ENCODE results near the gene IFNA2.
A peak's percentile ranks its signal among the peaks of the same experiment; 100 is the strongest.
"Not testable (repeated sequence)": the region's sequence is repeated elsewhere in the genome, so short reads cannot be mapped to it uniquely, and the experiment has no call there.

IFNA2 gene

GRCh38 chr9:21385131-21385670, at the start of gene IFNA2:
IFNA2 (minus strand) TSS chr9:21385398; CDS start chr9:21385329, 69 bp downstream.
- DNase-seq = no peak

- not testable (repeated sequence) for DNase-seq
Observed at GRCh38 chr9:21435015-21435383, 49.8 kb upstream of the IFNA2 start.

DNA sequence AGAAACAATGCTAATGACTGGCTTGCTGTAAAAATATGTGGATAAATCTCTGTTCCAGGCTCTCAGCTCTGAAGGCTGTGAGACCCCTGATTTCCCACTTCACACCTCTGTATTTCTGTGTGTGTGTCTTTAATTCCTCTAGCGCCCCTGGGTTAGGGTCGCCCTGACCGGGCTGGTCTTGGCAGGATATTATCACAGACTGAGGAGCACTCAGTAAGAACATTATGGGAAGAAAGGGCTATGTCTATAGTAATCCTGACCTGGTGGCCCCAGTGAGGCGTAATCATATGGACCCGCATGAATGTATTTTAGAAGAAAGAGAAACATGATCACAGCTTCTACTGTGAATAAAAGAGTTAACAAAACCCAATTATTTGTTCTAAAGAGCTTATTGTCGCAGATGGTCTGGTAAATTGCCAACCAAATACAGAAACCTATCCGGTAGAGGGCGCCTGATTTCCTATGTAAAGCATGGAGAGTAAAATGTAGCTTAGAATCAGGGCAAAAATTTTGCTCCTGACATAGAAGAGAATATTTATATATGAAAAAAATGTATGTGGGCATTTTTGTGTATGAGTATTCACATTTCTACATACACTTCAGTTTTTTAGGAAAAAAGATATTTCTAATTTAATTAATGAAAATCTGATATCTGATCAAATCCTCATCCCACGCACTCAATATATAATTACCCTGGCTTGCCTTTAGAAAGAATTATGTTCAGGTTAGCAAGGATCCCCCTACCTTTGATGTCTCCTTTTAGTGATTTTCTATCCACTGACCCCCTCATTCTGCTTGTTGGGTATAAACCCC, 49.2 kb upstream of the IFNA2 start:
- DNase-seq = peak; percentile 11

DNA sequence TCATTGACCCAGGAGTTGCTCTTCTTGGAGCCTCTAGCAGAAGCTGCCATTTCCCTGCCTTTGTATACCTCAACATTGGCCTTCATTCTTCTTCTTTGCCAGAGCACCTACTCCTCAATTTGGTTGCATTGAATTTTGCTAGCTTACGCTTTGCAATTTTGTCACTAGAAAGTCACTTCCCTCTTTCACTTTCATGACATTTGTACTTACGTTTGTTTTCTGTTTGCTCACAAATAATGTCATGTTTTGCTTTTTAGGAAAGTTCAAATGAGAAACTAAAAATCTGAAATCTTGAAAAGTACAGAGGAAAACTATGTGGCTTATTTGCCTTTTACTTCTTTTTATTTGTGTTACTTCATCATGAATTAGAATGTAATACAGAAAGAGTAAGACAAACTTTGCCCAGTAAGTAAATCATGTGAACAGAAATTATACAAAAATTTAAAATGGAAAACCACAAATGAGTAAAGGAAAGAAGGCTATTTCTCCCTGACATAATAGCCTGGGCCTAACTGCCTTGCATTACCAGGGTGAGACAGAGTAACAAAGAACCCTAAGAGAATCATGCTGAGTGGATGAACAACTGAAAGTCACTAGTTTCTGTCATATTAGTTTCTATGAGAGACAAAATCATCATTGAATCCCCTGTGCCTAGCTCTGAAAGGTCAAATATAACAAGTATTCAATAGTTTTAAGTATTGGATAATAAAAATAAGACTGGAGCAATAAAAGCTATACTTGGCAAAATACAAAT, 47.7 kb upstream of the IFNA2 start:
- DNase-seq = no peak

GRCh38 chr9:21429191-21429590, 44.0 kb upstream of the IFNA2 start:
- no peak for DNase-seq

DNA sequence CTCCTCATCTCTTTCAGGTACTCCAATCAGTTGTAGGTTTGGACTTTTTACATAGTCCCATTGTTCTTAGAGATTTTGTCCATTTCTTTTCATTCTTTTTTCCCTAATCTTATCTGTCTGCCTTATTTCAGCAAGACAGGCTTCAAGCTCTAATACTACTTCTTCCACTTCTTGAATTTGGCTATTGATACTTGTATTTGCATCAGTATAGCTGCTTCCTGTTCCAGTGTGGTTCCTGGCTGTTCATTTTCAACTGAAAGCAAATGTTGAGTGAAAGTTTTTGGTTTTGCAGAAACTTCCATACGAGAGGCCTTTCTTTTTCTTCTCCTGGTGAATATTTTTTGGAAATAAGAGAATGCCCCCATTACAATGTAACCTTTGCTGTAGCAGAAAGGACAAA, 43.0 kb upstream of the IFNA2 start:
- DNase-seq = no peak

DNA sequence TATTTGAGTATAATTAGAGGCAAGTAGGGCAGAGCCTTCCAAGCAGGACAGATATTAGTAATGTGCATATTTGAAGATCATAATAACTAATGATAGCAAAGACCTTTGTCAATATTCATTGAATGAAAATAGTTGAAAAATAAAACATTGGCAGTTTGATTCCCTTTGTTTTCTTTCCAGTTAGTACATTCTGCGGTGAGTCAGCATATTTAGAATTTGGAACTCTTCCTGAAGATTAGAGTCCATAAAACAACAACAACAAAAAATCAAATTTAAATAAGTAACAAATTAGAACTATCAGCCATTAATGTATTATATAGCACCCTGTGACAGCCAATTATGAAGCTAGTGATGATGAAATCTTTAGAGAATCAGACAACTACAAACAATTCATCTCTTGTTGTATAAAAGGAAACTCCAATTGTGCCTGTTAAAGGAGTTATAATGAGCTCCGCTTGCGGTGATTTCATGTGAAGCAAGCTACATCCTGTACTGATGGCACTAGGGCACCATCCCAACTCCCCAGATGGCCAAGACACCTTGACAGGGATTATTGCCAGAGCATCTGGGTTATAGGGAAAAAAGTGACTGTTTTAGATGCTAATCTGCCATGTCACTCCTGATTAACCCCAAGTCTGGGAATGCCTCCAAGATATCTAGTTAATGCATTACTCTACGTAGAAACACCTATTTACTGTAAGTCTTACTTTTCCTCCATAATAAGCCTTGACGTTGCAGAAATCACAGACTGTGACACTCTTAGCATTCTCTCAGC, 30.5 kb upstream of the IFNA2 start:
- DNase-seq = no peak

- DNase-seq = no peak
Observed at GRCh38 chr9:21414220-21414940, 29.2 kb upstream of the IFNA2 start.

DNA sequence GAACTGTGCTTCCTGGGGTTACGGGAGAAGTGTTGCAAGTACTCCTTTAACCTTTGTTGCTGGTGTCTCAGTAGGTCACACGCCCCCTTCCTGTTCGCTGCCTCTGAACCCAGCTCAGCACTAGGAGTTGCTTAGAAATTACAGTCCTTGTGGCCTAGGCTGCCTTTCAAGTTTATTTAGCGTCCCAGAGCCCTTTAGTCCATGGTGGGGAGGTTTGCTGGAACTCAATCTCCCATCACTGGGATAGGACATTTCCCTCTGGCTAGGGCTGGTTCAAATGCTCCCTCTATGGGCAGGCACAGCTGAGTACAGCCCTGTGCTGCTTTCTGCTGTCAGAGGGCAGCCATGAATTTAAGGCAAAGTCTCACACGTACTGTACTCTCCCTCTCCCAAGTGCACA, 28.4 kb upstream of the IFNA2 start:
- no peak for DNase-seq

DNA sequence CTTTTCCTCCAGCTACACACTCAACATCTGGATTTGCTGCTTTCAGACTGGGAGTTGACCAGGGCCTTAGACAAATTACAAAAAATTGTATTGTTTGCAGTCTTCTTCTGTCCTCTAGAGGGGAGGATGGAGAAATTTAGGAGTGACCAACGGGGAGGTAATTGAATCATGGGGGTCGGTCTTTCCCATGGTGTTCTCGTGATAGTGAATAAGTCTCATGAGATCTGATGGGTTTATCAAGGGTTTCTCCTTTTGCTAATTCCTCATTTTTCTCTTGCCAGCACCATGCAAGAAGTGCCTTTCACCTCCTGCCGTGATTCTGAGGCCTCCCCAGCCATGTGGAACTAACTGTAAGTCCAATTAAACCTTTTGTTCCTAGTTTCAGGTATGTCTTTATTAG, 28.0 kb upstream of the IFNA2 start:
- DNase-seq = no peak

- no peak for DNase-seq
Observed at GRCh38 chr9:21412107-21412506, 26.9 kb upstream of the IFNA2 start.

DNA sequence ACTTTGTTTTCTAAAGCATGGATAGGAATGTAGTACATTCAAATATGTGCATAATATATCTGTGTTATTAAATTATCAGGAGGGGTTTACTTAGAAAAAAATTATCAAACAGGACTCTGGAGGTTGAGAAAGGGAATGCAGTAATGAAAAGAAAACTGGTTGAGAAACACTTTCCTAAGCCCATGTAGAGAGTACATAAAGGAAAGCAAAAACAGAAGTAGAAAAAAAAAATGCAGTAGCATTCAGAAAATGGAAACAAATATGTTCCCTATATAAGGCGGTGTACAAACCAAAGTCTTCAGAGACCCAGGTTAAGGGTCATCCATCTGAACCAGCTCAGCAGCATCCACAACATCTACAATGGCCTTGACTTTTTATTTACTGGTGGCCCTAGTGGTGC, 23.6 kb upstream of the IFNA2 start, which contains the start of gene IFNA8:
IFNA8 (plus strand) TSS at position 301 of the 400 bp plus-strand sequence; CDS start at position 361, 60 bp downstream.
- DNase-seq = no peak

DNA sequence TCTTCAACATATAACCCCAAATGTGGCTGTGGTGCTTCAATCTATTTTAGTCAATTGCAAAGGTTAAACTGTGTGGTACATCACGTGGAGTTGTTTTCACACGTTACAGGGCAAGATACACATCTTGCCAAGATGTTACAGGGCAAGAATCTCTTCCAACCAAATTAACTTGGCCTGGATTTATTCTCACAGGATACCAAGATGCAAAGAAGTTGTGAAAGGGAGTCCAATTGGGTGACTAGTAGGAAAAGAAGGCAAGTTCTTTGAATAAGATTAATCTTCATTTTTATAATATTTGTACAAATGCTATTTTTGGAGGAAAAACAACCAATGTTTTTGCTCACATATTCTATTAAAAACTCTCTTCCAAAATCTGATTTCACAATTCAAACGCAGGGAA, 18.9 kb upstream of the IFNA2 start:
- DNase-seq = no peak

GRCh38 chr9:21402386-21403251, 17.4 kb upstream of the IFNA2 start:
- no peak for DNase-seq

DNA sequence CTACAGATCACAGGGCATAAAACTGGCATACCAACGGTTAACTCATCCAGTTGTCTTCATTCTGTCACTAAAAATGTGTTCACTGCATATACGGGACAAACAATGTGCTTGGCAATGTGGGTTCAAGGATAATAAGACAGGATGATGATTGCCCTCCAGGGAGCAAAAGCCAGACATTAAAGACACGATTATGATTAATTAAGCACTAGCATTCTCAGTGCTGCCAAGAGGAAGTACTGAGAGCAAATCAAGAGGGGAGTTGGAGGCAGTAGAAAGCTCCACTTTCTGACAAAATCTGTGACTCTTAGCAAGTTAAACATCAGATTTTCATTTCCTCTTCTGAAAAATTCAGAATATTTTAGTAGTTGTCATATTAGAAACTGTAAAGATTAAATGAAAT, 14.8 kb upstream of the IFNA2 start:
- DNase-seq = no peak

DNA sequence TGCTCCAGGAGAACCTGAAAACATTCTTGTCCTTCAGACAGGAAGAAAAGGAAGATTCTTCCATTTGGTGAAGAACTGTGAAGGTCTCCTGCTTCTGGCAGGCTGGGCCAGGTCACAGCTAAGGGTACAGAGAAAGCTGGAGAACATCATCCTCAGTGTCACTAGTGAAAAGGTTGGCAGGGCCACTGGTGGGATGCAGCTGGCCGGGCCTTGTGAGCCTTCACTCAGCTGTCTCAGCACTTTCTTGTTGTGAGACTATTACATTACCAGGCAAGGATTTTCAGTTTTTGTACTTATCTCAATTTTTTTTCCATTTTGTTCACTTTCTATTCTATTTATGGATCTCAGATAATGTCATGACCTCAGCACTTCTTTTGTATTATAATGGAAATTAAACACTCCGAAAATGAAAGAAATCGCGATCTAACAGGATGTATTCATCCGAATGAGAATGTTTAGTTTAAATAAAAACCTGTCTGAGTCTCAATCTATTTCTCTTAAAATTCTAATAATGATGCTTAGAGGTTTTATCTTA, 13.8 kb upstream of the IFNA2 start:
- DNase-seq = no peak

DNA sequence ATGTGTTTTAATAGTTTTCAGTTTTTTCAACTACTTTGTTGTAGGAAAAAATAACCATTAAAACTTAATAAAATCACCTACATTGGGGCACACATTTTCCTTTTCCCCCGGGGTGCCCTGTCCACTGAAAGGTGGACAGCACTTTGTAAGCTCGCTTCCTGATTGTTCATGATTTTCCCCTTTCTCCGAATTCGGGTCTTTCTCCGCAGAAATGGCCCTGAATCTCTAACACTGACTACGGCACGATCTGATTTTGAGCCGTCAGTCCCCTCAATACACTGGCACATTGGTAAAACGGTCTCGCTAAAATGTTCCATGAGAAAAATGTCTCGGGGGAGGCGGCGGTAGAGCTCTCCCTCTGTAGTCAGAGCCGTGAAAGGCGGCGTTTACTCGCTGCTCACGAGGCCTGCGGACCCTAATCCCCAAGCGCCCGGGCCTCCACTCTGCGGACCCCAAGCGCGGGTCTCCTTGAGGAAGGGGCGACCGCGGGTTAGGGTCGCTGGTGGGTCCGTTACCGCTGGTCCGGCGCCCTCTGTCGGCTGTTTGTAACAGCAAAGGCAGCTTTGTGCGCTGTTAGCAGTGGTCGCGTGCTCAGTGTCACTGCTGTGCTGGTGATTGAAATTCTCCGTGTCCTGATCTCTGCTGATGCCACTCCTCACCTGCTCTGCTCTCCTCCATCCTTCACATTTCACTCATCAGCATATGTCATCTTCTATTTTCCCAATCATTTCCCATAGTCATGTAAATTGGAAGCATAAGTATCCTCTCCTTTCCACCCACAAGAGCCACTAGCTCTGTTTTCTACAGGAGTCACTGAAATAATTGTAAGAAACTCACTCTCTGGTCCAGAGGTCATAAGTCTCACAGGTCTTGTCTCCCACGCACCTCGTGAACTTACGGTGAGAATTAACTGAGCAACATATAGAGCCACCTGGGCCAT, 10.8 kb upstream of the IFNA2 start:
- peak; percentile 42 for DNase-seq

DNA sequence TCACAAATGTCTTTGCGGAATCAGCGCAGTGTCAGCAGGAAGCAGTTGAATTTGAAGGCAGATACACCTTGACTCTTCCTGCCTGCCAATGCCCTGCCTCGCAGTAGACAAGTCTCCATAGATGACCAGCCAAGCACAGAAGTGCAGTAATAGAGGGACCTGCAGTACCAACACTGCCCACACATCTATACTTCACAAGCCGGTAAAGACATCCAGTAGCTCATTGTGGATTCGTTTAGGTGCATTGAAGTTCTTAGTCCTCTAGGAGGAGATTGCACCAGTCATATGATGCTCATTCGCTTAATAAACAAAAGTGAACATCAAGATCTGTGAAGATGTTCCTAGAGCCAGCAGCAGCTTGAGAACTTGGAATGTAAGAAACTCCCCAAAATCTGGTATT, 7.1 kb upstream of the IFNA2 start:
- no peak for DNase-seq

DNA sequence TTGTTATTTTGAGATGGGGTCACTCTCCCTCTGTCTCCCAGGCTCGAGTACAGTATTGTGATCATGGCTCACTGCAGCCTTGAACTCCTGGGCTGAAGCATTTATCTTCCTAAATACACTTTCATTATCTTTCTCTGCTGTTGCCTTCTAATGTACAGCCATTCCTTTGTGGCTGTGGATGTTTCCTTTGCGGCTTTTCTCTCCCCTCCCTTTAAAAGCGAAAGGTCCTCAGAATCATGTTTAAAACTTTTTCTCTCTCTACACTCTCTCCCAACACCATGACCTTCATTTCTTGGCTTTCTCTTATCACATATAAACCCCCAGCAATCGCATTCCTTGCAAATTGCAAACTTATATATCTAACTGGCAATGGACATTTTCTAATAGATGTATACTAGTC, 1.6 kb downstream of the IFNA2 start:
- DNase-seq = no peak

Measured in stimulated activated CD4-positive, alpha-beta T cell treated with anti-CD3 and anti-CD28 coated beads, Interleukin-1b, Interleukin-23, amount 100 ng/mL, for 48 hours (primary cell).